Suprapubic skin (tissue), 3 donors: Measurements from ENCODE around the gene HOXB4.

ENCODE experiments used
- POLR2A ChIP-seq, 2 donors: fragments of 450-650 bp; IDR thresholded peaks; one replicate each; pipeline ENCODE4 v1.6.1; 2017; ENCODE audit warnings: antibody characterized with exemption in 2 of 2, mild to moderate bottlenecking in 2 of 2, moderate library complexity in 2 of 2
- TF ChIP-seq, protein P1 (sequence below), 2 donors: fragments of 200-600 bp in 1 of 2; fragments of 450-650 bp in 1 of 2; sonication (generic) in 1 of 2; IDR thresholded peaks; one replicate each; pipeline ENCODE4 v1.5.1; 2016 to 2019; ENCODE audit warnings: antibody characterized with exemption in 2 of 2, mild to moderate bottlenecking in 1 of 2, moderate library complexity in 1 of 2

GRCh38 chr17:48596000-48596734 lies 18.0 kb upstream of the HOXB4 start:
- TF ChIP-seq POLR2A (IDR thresholded peaks at IDR 0.05): no peak
- TF ChIP-seq, protein P1, sequence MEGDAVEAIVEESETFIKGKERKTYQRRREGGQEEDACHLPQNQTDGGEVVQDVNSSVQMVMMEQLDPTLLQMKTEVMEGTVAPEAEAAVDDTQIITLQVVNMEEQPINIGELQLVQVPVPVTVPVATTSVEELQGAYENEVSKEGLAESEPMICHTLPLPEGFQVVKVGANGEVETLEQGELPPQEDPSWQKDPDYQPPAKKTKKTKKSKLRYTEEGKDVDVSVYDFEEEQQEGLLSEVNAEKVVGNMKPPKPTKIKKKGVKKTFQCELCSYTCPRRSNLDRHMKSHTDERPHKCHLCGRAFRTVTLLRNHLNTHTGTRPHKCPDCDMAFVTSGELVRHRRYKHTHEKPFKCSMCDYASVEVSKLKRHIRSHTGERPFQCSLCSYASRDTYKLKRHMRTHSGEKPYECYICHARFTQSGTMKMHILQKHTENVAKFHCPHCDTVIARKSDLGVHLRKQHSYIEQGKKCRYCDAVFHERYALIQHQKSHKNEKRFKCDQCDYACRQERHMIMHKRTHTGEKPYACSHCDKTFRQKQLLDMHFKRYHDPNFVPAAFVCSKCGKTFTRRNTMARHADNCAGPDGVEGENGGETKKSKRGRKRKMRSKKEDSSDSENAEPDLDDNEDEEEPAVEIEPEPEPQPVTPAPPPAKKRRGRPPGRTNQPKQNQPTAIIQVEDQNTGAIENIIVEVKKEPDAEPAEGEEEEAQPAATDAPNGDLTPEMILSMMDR (IDR thresholded peaks at IDR 0.05): no peak
